ENCODE data around the gene PEF1. TPM values are rescaled to one million over a fixed set of nuclear protein-coding genes. Genes with fewer than 3 reads are reported as not detected.
"Not testable (repeated sequence)": the region's sequence is repeated elsewhere in the genome, so short reads cannot be mapped to it uniquely, and the experiment has no call there.

Gene PEF1
- total RNA-seq, 1 donor from 2014 or later, result 83.4 TPM

DNA sequence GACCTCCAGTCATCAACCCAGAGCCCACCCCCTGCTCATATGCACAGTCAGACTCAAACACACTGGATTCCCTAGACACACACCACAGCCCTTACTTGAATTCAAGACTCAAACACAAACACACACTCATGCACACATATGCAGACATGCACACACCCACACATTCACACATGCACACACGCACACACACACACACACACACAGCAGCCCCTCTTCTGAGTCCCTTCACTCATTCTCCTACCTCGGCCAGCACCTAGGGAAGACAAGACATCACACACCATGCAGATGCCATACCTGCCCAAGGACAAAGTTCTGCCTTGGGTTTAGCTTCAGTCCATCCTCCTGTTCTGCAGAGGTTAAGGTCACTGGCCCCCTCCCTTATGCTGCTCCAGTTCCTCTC is 28.7 kb downstream of the PEF1 start:
- no peak for DNase-seq (ENCODE audit: extremely low read depth, low read depth, low spot score)

- DNase-seq (ENCODE audit: extremely low read depth, low read depth, low spot score), result no peak
Observed at GRCh38 chr1:31615414-31615813, 29.3 kb downstream of the PEF1 start.

DNA sequence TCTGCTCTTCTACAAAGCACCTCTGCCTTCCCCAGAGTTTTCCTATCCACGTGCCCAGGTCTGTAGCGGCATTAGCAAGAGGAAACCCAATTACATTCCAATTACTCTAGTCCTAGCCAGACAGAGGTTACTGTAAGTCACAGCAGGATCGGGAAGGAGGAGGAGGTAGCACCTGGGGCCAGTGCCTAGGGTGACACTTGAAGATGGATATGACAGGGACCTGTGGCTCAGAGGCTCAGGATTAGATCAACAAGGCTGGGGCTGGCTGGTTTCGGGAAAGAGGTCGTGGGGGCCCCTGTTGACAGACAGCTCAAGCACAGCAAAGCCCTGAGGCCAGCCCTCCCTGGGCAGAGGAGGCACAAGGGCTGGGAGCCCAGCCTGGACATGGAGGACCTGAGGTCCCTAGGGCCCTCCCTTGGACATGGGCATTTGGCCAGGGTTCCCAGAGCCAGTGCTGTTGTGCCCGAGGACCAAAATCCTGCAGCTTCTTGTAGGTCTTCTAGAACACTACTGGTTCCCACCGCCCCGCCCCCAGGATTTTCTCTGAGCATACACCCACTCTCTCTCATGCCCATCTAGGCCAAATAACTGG is 30.2 kb downstream of the PEF1 start:
- no peak for DNase-seq (ENCODE audit: extremely low read depth, low read depth, low spot score)

GRCh38 chr1:31609514-31610118 is 35.1 kb downstream of the PEF1 start:
- no peak for DNase-seq (ENCODE audit: extremely low read depth, low read depth, low spot score)

DNA sequence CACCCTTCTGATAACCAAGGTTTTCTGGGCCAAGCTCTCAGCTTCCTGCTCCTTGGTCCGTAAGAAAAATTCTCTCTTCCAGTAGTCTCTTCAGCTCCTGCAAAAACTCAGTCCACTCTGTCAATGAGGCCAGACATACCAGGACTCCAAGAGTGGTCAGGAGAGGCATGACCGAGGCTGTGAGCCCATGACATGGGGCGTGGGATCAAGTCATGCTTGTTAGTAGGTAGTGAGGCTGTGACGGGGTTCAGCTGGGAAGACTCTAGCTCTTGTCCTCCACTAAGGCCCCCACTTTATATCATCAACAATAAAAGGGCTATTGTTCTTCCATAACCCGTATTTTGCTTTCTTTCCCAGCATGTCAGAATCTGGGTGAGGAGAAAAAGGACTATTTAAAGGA is 37.3 kb downstream of the PEF1 start:
- no peak for DNase-seq (ENCODE audit: extremely low read depth, low read depth, low spot score)

DNA sequence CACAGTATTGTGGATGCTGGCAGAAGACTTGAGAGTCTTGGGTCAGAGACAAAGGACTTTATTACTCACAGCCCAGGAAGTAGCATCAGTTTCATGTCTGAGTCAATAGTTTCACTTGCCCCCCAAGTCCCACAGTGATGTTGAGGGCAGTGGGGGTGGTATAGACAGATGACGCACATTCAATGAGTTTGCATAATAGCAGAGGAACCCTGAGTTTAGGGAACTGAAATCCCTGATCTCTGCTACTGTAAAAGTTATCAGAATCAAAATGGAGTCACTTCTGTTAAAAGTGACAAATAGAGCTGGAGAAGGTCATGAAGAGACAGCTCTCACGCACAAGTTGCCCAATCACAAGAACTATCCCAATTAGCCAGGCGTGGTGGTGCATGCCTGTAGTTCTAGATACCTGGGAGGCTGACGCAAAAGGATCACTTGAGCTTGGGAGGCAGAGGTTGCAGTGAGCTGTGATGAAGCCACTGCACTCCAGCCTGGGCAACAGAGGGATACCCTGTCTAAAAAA is 38.7 kb downstream of the PEF1 start:
- no peak for DNase-seq (ENCODE audit: extremely low read depth, low read depth, low spot score)

- DNase-seq (ENCODE audit: extremely low read depth, low read depth, low spot score), result no peak
Observed at GRCh38 chr1:31602081-31602480, 42.6 kb downstream of the PEF1 start.

GRCh38 chr1:31600641-31601040 is 44.0 kb downstream of the PEF1 start:
- DNase-seq (ENCODE audit: extremely low read depth, low read depth, low spot score), result no peak

GRCh38 chr1:31598980-31599379 is 45.7 kb downstream of the PEF1 start:
- DNase-seq (ENCODE audit: extremely low read depth, low read depth, low spot score), result no peak

DNA sequence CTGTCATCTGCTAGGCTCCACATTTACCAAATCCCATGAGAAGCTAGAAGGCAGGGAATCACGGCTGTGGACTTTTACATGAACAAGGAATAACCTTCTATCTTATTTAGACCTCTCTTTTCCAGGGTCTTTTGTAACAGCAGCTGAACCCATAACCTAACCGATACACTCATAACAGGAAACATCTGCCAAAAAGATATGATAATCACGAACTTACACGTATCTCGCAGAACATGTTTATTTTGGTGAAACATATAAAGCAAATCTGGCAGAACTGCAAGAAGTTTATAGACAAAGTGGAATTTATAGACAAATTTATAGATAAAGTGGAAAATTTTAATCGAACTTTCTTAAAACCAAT is 48.0 kb downstream of the PEF1 start:
- no peak for DNase-seq (ENCODE audit: extremely low read depth, low read depth, low spot score)

GRCh38 chr1:31595836-31596736 is 48.6 kb downstream of the PEF1 start:
- DNase-seq (ENCODE audit: extremely low read depth, low read depth, low spot score), result no peak

GRCh38 chr1:31593770-31594632 is 50.7 kb downstream of the PEF1 start:
- DNase-seq (ENCODE audit: extremely low read depth, low read depth, low spot score), result no peak

DNA sequence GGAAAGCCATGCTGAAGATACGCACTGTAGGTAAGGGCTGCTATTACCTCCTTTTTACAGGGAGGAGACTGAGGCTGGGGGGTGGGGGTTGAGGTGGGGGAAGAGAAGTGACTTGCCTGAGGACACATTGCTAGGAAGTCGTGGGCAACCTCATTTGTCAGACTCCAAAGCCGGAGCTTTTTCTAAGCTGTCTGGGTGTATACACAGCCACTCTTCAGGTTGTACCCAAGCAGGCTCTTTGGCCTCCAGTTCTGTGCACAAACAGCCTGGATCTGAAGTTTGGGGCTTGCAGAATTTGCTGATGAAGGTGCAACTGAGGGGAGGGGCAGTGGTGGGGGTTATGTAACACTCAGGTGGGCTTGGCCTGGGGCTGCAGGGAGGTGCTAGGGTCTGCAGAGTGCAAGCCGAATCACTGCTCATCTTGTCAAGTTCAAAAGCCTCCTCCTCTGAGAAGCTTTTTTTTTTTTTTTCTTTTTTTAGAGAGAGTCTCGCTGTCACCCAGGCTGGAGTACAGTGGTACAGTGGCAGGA is 51.5 kb downstream of the PEF1 start:
- no peak for DNase-seq (ENCODE audit: extremely low read depth, low read depth, low spot score)

GRCh38 chr1:31592132-31592531 is 52.5 kb downstream of the PEF1 start:
- no peak for DNase-seq (ENCODE audit: extremely low read depth, low read depth, low spot score)

GRCh38 chr1:31591425-31592093 is 53.1 kb downstream of the PEF1 start:
- DNase-seq (ENCODE audit: extremely low read depth, low read depth, low spot score), result no peak

DNA sequence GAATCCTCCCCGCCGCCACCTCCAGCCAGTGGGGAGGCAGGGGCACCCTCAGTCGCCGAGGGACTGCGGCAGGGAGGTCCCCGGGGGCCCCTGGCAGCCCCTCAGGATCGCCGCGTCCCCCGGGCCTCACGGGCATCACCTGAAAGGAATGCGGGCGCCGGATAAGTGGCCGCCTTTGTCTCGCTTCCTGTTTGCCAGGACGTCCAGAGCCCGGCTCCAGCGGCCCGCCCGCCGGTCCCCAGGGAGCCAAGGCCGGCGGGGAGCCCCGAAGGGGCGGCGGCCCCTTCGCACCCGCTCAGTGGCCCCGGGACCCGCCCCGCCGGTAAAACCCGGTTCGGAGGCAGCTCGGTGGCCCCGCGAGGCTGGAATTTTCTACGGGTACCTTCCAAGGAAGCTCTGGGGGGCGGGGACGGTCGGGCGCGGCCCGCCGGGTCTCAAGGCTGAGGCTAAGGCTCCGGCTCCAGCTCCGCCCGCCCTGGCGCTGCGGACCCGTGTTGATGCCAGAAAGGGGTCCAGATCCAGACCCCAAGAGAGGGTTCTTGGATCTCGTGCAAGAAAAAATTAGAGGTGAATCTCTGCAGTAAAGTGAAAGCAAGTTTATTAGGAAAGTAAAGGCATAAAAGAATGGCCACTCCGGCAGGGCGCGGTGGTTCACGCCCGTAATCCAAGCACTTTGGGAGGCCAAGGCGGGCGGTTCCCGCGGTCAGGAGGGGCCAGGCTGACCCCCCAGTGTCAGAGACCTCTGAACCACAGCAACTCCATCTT is 55.7 kb downstream of the PEF1 start:
- no peak for DNase-seq (ENCODE audit: extremely low read depth, low read depth, low spot score)

GRCh38 chr1:31587720-31588423 is 56.8 kb downstream of the PEF1 start:
- DNase-seq (ENCODE audit: extremely low read depth, low read depth, low spot score), result no peak

DNA sequence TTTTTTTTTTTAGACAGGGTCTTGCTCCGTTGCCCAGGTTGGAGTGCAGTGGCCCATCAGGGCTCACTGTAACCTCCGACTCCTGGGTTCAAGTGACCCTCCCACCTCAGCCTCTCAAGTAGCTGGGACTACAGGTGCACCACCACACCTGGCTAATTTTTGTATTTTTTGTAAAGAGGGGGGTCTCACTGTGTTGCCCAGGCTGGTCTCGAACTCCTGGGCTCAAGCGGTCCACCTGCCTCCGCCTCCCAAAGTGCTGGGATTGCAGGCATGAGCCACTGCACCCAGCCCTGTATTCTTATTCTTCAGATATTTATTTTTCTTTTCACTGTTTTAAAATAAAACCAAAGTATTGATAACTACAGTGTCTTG is 57.4 kb downstream of the PEF1 start:
- not testable (repeated sequence) for DNase-seq (ENCODE audit: extremely low read depth, low read depth, low spot score)

Data from glomerular endothelial cell (primary cell).